ENCODE results near the gene HIGD1B. TPM values are rescaled to one million over a fixed set of nuclear protein-coding genes. Genes with fewer than 3 reads are reported as not detected.

The HIGD1B gene
- total and polyA plus RNA-seq, 10 of the 15 experiments (the other 5 are each of a cell fraction or from before 2014, with no cell fraction given): 1.0 TPM; not detected in 9

- TF ChIP-seq SREBF2 (IDR thresholded peaks at IDR 0.05; ENCODE audit: low read length) (no peak), CHD2 (IDR thresholded peaks at IDR 0.05; ENCODE audit: borderline replicate concordance, low read depth, low read length) (no peak), SMAD1 (IDR thresholded peaks at IDR 0.05; ENCODE audit: low read depth, partially characterized antibody) (no peak), SPI1 (IDR thresholded peaks at IDR 0.05; ENCODE audit: borderline replicate concordance, insufficient read depth, low read depth, low read length) (no peak), ATF3 (IDR thresholded peaks at IDR 0.05; ENCODE audit: borderline replicate concordance, extremely low read depth, low read depth, low read length) (no peak)
Measured at GRCh38 chr17:44848257-44848795, 643 bp downstream of the HIGD1B start (continued).

- DNase-seq (ENCODE audit: low read depth, low spot score) (no peak), FAIRE-seq (no peak), ATAC-seq (no peak; the same call in 2 of the 3 replicates)
- intact Hi-C loops (cut with micrococcal nuclease; ENCODE audit: unreplicated experiment) (no loop called here), in situ Hi-C loops (cut with MboI) (no loop called here)
- H3K9me3 ChIP-seq (replicated peaks; ENCODE audit: control insufficient read depth, insufficient read depth, low read length): no peaks in the 10 kb centered on the region
- H3K79me2 ChIP-seq (ENCODE audit: control insufficient read depth, insufficient read depth, low read length): no peaks in the 10 kb centered on the region
- H3K4me1 ChIP-seq (ENCODE audit: control insufficient read depth, insufficient read depth, low read length): no peaks in the 10 kb centered on the region
- ChIA-PET RAD21 (ENCODE audit: unreplicated experiment) (no interaction called here), POLR2A (no interaction called here), SMC1A (ENCODE audit: uncharacterized antibody, unreplicated experiment) (no interaction called here), CTCF (interaction anchor here (1.0 kb wide), 1 partner anchor 18 kb away, joined by 3 read pairs; no protein-coding TSS in a partner anchor)
- H3K36me3 ChIP-seq (ENCODE audit: control insufficient read depth in 2 of 2, insufficient read depth in 2 of 2, low read length in 1 of 2): peaks cover 7 to 24% of the 10 kb centered on the region in 2 experiments; a peak in 3 of 4 replicates
- H3K4me3 ChIP-seq: no peak overlapping the region
- H3K27ac ChIP-seq (ENCODE audit: control insufficient read depth, insufficient read depth): no peak overlapping the region
- no peak overlapping the region for H3K9ac ChIP-seq (ENCODE audit: control insufficient read depth, insufficient read depth, low read length)
- no TSS peak for BruUV-seq (replicated peaks)
- TF ChIP-seq POLR2A (IDR thresholded peaks at IDR 0.05; ENCODE audit: low read depth, low read length) (peak; percentile 27; the same call in 1 of the 2 replicates), NRF1 (conservative IDR thresholded peaks at IDR 0.05; ENCODE audit: low read depth, low read length) (no peak), ZBTB4 (CRISPR knock-in tag; IDR thresholded peaks at IDR 0.05) (no peak), RBBP5 (conservative IDR thresholded peaks at IDR 0.05) (no peak), ZNF24 (IDR thresholded peaks at IDR 0.05) (no peak)
- H2AFZ ChIP-seq (ENCODE audit: control insufficient read depth, low read depth, low read length): no peak overlapping the region
- H3K27me3 ChIP-seq (replicated peaks in 1 of 2; ENCODE audit: control insufficient read depth in 2 of 2, insufficient read depth in 2 of 2, low read length in 1 of 2): no peaks in the 10 kb centered on the region
- no peaks in the 10 kb centered on the region for H4K20me1 ChIP-seq (ENCODE audit: control insufficient read depth, insufficient read depth)
- 83% methylated on average over 12 of the region's 12 CpGs for WGBS (ENCODE audit: insufficient coverage, insufficient replicate concordance, low lambda C conversion rate, missing lambda C conversion rate)
- H3K4me2 ChIP-seq (ENCODE audit: control insufficient read depth, insufficient read depth): no peak overlapping the region
Measured at GRCh38 chr17:44848961-44849489, 1.3 kb downstream of the HIGD1B start.

Measured in GM12878 (cell line).